A549 (cell line): ENCODE data around the gene MFSD12.

Source experiments
- CTCF ChIP-seq: fragments of >200 bp; sonication (Bioruptor Twin); formaldehyde crosslinking; IDR thresholded peaks from 3 replicates; pipeline ENCODE4 v1.5.1; 2016
- EHMT2 ChIP-seq: fragments of 200-600 bp; sonication (generic); IDR thresholded peaks from 2 replicates; pipeline ENCODE4 v1.6.1; 2016; ENCODE audit warnings: antibody characterized with exemption, low read depth, mild to moderate bottlenecking, moderate library complexity
- PBX3 ChIP-seq: IDR thresholded peaks from 2 replicates; pipeline ENCODE4 v1.6.1; 2012
- USF2 ChIP-seq: fragments of 450-650 bp; IDR thresholded peaks from 2 replicates; pipeline ENCODE4 v1.6.1; 2014; ENCODE audit warnings: antibody characterized with exemption

GRCh38 chr19:3535981-3536380 lies 21.4 kb downstream of the MFSD12 start:
- no peak for TF ChIP-seq CTCF
- no peak for TF ChIP-seq USF2
- no peak for TF ChIP-seq PBX3
- no peak for TF ChIP-seq EHMT2
